HG03039 (cell line): ENCODE data around the gene ZSCAN30.

Experiments used
- ATAC-seq: cut with Tn5 transposase; IDR thresholded peaks from one replicate; pipeline ENCODE4 v1.9.1; 2021; ENCODE audit warnings: mild to moderate bottlenecking, moderate library complexity; ENCODE audit not compliant: unreplicated experiment

ZSCAN30 gene

DNA sequence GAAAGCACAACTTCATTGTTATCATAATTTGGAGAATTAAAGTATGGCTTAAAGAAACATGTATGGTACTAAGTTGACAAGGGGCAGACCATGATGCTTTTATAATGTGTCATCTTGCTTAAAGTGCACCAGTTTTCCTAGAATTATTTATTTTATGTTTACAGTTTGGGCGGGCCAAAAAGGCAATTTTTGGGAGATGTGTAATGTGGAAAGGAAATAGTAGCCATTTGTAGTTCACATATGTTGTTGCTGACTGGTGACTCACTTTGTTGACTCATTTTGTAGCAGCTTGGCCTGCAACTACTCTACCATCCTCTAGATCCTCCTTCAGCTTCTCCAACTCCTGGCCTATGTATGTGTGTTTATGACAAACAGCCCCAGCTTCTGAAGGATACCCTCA lies 7.7 kb downstream of the ZSCAN30 start:
- no peak for ATAC-seq

GRCh38 chr18:35278969-35279368 lies 11.1 kb downstream of the ZSCAN30 start:
- ATAC-seq, result no peak

DNA sequence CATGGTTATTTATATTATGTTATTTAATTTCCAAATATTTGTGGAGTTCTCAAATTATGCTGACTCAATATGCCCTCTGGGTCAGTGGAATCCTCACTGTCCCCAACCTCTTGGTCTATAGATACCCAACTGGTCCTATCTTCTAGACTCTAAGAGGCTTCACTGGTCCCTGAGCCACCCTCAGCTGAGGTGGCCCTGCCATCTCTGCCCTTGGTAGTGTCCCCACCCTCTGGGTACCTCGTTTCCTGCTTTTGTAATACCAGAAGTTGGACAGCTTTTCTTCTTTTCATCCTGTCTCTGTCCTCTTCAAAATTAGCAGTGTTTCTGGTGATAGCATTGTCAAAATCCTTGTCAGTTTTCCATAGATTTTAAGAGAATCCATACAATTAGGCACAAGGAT lies 11.9 kb downstream of the ZSCAN30 start:
- ATAC-seq, result no peak

GRCh38 chr18:35277633-35278032 lies 12.4 kb downstream of the ZSCAN30 start:
- ATAC-seq, result no peak

- ATAC-seq, result no peak
Measured at GRCh38 chr18:35276267-35276666, 13.8 kb downstream of the ZSCAN30 start.

DNA sequence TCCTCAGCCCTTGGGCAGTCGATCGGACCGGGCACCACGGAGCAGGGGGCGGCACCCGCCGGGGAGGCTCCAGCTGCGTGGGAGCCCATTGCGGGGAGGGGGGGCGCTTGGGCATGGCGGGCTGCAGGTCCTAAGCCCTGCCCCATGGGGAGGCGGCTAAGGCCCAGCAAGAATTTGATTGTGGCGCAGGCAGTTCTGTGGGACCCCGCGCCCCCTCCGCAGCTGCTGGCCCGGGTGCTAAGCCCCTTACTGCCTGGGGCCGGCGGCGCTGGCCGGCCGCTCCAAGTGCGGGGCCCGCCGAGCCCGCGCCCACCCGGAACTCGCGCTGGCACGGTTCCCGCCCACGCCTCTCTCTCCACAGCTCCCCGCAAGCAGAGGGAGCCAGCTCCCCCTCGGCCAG lies 18.4 kb downstream of the ZSCAN30 start:
- no peak for ATAC-seq

- no peak for ATAC-seq
Measured at GRCh38 chr18:35268821-35269220, 21.2 kb downstream of the ZSCAN30 start.

DNA sequence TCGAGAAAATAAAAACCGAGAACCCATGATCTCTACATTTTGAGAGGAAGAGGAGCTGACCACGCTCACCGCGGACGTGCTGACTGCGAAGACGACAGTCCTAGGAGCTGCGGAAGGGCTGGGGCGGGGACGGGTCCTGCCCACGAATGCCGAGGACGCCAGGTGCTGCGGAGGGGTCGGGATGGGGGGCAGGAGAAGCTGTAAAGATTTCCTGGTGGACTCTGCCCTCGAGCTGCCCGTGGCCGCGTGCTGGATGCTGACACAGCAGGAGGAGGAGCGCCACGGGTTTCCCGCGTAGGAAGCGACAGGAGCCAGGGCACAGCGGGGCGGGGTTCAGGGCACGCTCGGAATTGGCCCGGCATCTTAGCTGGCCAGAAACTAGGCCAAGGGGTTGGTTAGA lies 22.2 kb downstream of the ZSCAN30 start:
- ATAC-seq, result no peak

DNA sequence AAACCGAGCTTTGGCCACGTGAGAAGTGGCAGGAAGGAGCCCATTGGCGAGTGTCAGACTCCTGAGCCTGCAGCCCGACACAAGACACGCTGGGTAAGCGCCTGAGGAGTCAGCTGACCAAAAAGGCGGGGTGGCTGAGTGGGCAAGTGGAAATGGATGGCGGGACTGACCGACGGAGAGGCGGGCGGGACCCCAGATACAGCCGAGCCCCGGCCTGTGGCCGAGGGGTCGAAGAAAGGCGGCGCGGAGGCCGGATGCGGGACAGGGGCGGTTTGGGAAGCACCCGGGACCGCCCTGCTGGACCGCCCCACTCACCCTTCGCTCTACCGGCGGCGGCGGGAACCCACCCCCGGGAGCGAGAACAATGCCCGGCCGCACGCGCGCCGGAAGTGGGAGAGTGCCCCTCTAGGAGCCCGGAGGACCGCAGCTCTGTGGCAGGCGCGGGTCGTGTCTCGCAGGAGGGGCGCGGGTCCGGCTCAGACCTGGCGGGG lies 22.8 kb downstream of the ZSCAN30 start:
- ATAC-seq, result no peak

GRCh38 chr18:35264409-35264808 lies 25.6 kb downstream of the ZSCAN30 start:
- ATAC-seq, result no peak

- no peak for ATAC-seq
Measured at GRCh38 chr18:35256947-35257346, 33.1 kb downstream of the ZSCAN30 start.

- ATAC-seq, result no peak
Measured at GRCh38 chr18:35253655-35254287, 36.3 kb downstream of the ZSCAN30 start.

GRCh38 chr18:35252466-35252865 lies 37.6 kb downstream of the ZSCAN30 start:
- ATAC-seq, result no peak

DNA sequence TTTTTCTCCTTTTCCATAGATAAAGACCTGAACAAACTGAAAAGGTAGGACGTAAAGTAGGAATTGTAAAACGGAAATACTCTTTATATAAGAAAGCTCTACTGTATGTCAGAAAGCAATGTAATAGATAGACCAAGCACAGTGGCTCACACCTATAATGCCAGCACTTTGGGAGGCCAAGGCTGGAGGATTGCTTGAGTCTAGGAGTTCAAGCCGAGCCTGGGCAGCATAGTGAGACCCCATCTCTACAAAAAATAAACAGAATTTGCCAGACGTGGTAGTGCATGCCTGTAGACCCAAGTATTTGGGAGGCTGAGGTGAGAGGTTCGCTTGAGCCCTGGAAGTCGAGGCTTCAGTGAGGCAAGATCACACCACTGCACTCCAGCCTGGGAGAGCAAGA lies 41.6 kb downstream of the ZSCAN30 start:
- no peak for ATAC-seq

DNA sequence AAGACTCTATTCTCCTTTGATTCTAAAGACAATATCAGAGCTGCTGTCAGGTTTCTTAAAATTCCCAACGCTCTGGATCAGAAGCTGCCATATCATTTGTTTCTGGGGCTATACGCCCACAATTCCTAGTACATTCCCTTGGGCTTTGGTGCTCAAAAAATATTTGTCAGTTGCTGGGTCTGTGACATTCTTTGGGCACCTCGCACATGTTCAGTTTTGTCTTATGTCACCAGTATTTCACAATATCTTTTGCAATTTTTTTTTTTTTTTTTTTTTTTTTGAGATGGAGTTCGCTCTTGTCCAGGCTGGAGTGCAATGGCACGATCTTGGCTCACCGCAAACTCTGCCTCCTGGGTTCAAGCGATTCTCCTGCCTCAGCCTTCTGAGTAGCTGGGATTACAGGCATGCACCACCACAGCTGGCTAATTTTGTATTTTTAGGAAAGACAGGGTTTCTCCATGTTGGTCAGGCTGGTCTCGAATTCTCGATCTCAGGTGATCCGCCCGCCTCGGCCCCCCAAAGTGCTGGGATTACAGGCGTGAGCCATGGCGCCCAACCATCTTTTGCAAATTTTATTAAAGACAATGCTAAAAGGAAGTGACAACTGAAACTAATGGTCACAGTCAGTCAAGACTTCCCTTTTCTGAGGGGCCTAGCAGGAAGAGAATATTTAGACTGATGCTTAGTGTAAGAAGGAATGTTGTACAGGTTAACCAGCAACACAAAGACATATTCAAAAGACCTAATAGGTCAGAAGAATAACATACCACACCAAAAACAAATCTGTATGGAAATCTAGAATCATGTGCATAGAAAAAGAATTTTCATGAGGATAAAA lies 42.4 kb downstream of the ZSCAN30 start:
- ATAC-seq, result no peak

- ATAC-seq, result no peak
Measured at GRCh38 chr18:35246831-35247230, 43.2 kb downstream of the ZSCAN30 start.

DNA sequence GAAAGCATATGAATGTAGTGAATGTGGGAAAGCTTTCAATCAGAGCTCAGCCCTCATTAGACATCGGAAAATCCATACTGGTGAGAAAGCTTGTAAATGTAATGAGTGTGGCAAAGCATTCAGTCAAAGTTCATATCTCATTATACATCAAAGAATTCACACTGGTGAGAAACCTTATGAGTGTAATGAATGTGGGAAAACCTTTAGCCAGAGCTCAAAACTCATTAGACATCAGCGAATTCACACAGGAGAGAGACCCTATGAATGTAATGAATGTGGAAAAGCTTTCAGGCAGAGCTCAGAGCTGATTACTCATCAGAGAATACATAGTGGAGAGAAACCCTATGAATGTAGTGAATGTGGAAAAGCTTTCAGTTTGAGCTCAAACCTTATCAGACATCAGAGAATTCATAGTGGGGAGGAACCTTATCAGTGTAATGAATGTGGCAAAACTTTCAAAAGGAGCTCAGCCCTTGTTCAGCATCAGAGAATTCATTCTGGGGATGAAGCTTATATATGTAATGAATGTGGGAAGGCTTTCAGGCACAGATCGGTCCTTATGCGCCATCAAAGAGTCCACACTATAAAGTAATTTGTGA lies 44.2 kb downstream of the ZSCAN30 start:
- no peak for ATAC-seq

- no peak for ATAC-seq
Measured at GRCh38 chr18:35244671-35245070, 45.4 kb downstream of the ZSCAN30 start.

DNA sequence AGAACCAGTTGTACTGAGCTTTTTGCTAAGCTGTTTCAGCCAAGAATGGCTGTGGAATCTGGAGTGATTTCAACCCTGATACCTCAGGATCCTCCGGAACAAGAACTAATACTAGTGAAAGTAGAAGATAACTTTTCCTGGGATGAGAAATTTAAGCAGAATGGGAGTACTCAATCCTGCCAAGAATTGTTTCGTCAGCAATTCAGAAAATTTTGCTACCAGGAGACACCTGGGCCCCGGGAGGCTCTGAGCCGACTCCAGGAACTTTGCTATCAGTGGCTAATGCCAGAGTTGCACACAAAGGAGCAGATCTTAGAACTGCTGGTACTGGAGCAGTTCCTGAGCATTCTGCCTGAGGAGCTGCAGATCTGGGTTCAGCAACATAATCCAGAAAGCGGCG lies 47.6 kb downstream of the ZSCAN30 start:
- ATAC-seq, result no peak

- ATAC-seq, result no peak
Measured at GRCh38 chr18:35241448-35241804, 48.6 kb downstream of the ZSCAN30 start.

- ATAC-seq, result peak; percentile 100
Measured at GRCh38 chr18:35240664-35241447, 49.2 kb downstream of the ZSCAN30 start, which contains the start of gene ZNF397. Gene ZNF397, plus strand, starts transcription at chr18:35241034. Its CDS starts 1,437 bp downstream, at chr18:35242471.
